K562 (cell line): ENCODE results near the gene TEX35. TPM values are rescaled to one million over a fixed set of nuclear protein-coding genes. Genes with fewer than 3 reads are reported as not detected.
"Not testable (repeated sequence)": the region's sequence is repeated elsewhere in the genome, so short reads cannot be mapped to it uniquely, and the experiment has no call there.

Experiments used
- ATAC-seq: fragments of 200-7000 bp; cut with Tn5 transposase; 3 replicates; pipeline ENCODE4 v1.9.1; 2020; ENCODE audit warnings: moderate library complexity
- BruUV-seq: library from RNA; stranded (reverse); fragments of 400-500 nt; replicated peaks from 2 replicates; lab custom pipeline; 2021; lab: Mats Ljungman, UMichigan
- CTCF ChIA-PET: fragments of 300-600 bp; formaldehyde crosslinking; extraction: SDS; loops from one replicate; lab custom pipeline; 2021; ENCODE audit warnings: low intra/inter-chr PET ratio; lab: Yijun Ruan, JAX
- POLR2A ChIA-PET: fragments of 300-600, 350-650 bp; sonication (Branson Sonifier 250); formaldehyde crosslinking; extraction: SDS; loops from one replicate; lab custom pipeline; 2021; ENCODE audit warnings: antibody characterized with exemption, inconsistent platforms; lab: Yijun Ruan, JAX
- DNase-seq, 4 experiments: peaks; one replicate each; pipeline versions ENCODE4 v3.0.0 to v3.0.0-alpha.2; 2011 to 2018; ENCODE audit warnings: low spot score in 3 of 4, mixed read lengths in 3 of 4; ENCODE audit errors: extremely low read depth in 1 of 4
- FAIRE-seq: peaks from 2 replicates; lab custom pipeline; 2011; peaks lifted over from hg19 to GRCh38; lab: Jason Lieb, UNC
- H2AFZ ChIP-seq: 2 replicates; pipeline ENCODE4 v1.6.0; 2011; ENCODE audit warnings: low read depth, low read length, control low read depth, inconsistent platforms
- H3K27ac ChIP-seq: fragments of 200-600 bp; 3 replicates; pipeline ENCODE4 v1.8.0; 2011; ENCODE audit warnings: low read depth, mild to moderate bottlenecking, control low read depth, inconsistent platforms, low read length, moderate library complexity, mixed read lengths; ENCODE audit errors: extremely low read depth
- H3K27me3 ChIP-seq, 2 experiments: fragments of 300-600 bp in 1 of 2; 2 replicates in 1 of 2; 3 replicates in 1 of 2; pipeline versions ENCODE4 v1.6.0 to v1.8.0; 2011; ENCODE audit warnings: inconsistent platforms in 2 of 2, low read length in 2 of 2, mild to moderate bottlenecking in 1 of 2, mixed read lengths in 1 of 2, moderate library complexity in 1 of 2; ENCODE audit not compliant: control insufficient read depth in 2 of 2, insufficient read depth in 2 of 2
- H3K36me3 ChIP-seq: fragments of 300-600 bp; 3 replicates; pipeline ENCODE4 v1.8.0; 2011; ENCODE audit warnings: mild to moderate bottlenecking, low read length, inconsistent platforms; ENCODE audit not compliant: control insufficient read depth, insufficient read depth
- H3K4me1 ChIP-seq, 2 experiments: fragments of 200-600 bp in 1 of 2; replicated peaks in 1 of 2; 2 replicates in 1 of 2; 3 replicates in 1 of 2; pipeline versions ENCODE4 v1.5.1 to v1.8.0; 2011; ENCODE audit warnings: inconsistent platforms in 2 of 2, low read length in 2 of 2, mild to moderate bottlenecking in 1 of 2, mixed read lengths in 1 of 2, moderate library complexity in 1 of 2; ENCODE audit not compliant: control insufficient read depth in 2 of 2, insufficient read depth in 2 of 2
- H3K4me2 ChIP-seq: 2 replicates; pipeline ENCODE4 v1.6.1; 2011; ENCODE audit warnings: low read length, control low read depth, inconsistent platforms, mixed read lengths; ENCODE audit not compliant: insufficient read depth
- H3K4me3 ChIP-seq: fragments of 200-600 bp; sonication (generic), shearing (Covaris generic); 2 replicates; pipeline ENCODE4 v1.5.1; 2016; ENCODE audit warnings: control low read depth, inconsistent platforms
- H3K79me2 ChIP-seq: fragments of 200-600 bp; 3 replicates; pipeline ENCODE4 v1.8.0; 2011; ENCODE audit warnings: low read length, inconsistent platforms; ENCODE audit not compliant: control insufficient read depth, insufficient read depth
- H3K9ac ChIP-seq, 2 experiments: 2 replicates each; pipeline versions ENCODE4 v1.6.0 to v1.6.1; 2011; ENCODE audit warnings: low read depth in 2 of 2, low read length in 2 of 2, control low read depth in 1 of 2, inconsistent platforms in 1 of 2, mild to moderate bottlenecking in 1 of 2, mixed read lengths in 1 of 2; ENCODE audit not compliant: insufficient read depth in 1 of 2
- H3K9me1 ChIP-seq: one replicate; pipeline ENCODE4 v1.6.0; 2011; ENCODE audit warnings: inconsistent platforms, mild to moderate bottlenecking, low read length, moderate library complexity; ENCODE audit not compliant: control insufficient read depth, insufficient read depth
- H3K9me3 ChIP-seq: replicated peaks from 2 replicates; pipeline ENCODE4 v1.5.1; 2011; ENCODE audit warnings: low read depth, low read length, inconsistent platforms; ENCODE audit not compliant: control insufficient read depth, insufficient read depth
- H4K20me1 ChIP-seq: replicated peaks from 2 replicates; pipeline ENCODE4 v1.6.1; 2011; ENCODE audit warnings: low read length, inconsistent platforms, mixed read lengths; ENCODE audit not compliant: control insufficient read depth, insufficient read depth
- WGBS: fragments of 100-300 bp; shearing (Covaris generic); methylation state at CpG from one replicate; pipeline ENCODE4 v1.1.6; 2016; ENCODE audit warnings: low coverage, mixed read lengths; ENCODE audit not compliant: insufficient coverage; ENCODE audit errors: missing lambda C conversion rate; 5-methylcytosine and 5-hydroxymethylcytosine counted together
- in situ Hi-C: fragments of 300-500 bp; cut with MboI; formaldehyde crosslinking; loops from 4 replicates; pipeline ENCODE4 v1.15.0; 2018; ENCODE audit warnings: inconsistent platforms, mixed read lengths
- intact Hi-C: fragments of 100-400 bp; cut with micrococcal nuclease; formaldehyde crosslinking; loops from 2 replicates; pipeline ENCODE4 v1.14.2; 2022
- polyA plus RNA-seq, 8 experiments: library from polyadenylated mRNA; depleted of rRNA in 4 of 8; stranded (reverse) in 5 of 8; unstranded in 3 of 8; fragments of >200 nt; fragmentation: Nextera tagmentation in 2 of 8; fragmentation: Illumina TruSeq in 1 of 8; extraction: Ambion mirVana in 2 of 8; extraction: Trizol in 1 of 8; gene quantifications; 2 replicates each; pipeline versions ENCODE4 v1.2.1 to v1.2.3, GENCODE V29; 2011 to 2014; ENCODE audit warnings: inconsistent platforms in 1 of 8, missing spikeins in 1 of 8
- total RNA-seq, 7 experiments: library from RNA; depleted of rRNA in 6 of 7; stranded (reverse); fragments of >200 nt in 6 of 7; fragmentation: Illumina TruSeq in 2 of 7; extraction: Trizol in 2 of 7; gene quantifications; 2 replicates each; pipeline versions ENCODE4 v1.2.1 to v1.2.3, GENCODE V29; 2011 to 2021; ENCODE audit warnings: low replicate concordance in 1 of 7
- TF ChIP-seq, protein P1 (sequence below): fragments of 450-650 bp; IDR thresholded peaks from 2 replicates; pipeline ENCODE4 v1.6.1; 2018; ENCODE audit warnings: mild to moderate bottlenecking, low read depth; ENCODE audit not compliant: partially characterized antibody
- TF ChIP-seq, protein P2 (sequence below), 3 experiments: fragments of 200-800 bp in 1 of 3; sonication (Bioruptor generic) in 1 of 3; sonication (generic) in 1 of 3; formaldehyde crosslinking in 1 of 3; IDR thresholded peaks; 2 replicates each; pipeline versions ENCODE4 v1.6.1 to v1.8.0; 2016 to 2022; ENCODE audit warnings: mild to moderate bottlenecking in 2 of 3, missing compliant biosample characterization in 2 of 3, missing genetic modification characterization in 2 of 3, missing genetic modification reagents in 1 of 3

The TEX35 gene
- total and polyA plus RNA-seq, 9 of the 15 experiments (the other 6 are each of a cell fraction or from before 2014, with no cell fraction given), result not detected

DNA sequence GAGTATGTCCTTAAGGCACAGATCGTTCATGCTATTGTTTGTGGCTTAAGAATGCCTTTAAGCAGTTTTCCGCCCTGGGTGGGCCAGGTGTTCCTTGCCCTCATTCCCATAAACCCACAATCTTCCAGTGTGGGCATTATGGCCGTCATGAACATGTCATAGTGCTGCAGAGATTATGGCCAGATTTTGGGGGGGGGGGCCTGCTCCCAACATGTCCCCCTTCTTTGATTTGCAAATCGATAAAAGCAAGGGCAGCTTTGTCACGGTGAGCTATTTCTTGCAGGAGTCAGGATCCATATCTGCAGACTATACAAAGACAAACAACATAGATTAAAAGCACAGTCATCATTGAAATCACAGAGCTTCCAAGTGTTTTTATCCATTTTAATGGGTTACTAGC is 41.4 kb downstream of the TEX35 start:
- H3K27me3 ChIP-seq, H3K4me3 ChIP-seq, H4K20me1 ChIP-seq, H3K27ac ChIP-seq, CTCF ChIA-PET, in situ Hi-C loops, H2AFZ ChIP-seq, ATAC-seq, H3K9me1 ChIP-seq, H3K4me1 ChIP-seq, H3K4me2 ChIP-seq, DNase-seq, H3K9me3 ChIP-seq, H3K79me2 ChIP-seq, intact Hi-C loops, H3K9ac ChIP-seq, H3K36me3 ChIP-seq, BruUV-seq, FAIRE-seq: not testable (repeated sequence)
- TF ChIP-seq, protein P1, sequence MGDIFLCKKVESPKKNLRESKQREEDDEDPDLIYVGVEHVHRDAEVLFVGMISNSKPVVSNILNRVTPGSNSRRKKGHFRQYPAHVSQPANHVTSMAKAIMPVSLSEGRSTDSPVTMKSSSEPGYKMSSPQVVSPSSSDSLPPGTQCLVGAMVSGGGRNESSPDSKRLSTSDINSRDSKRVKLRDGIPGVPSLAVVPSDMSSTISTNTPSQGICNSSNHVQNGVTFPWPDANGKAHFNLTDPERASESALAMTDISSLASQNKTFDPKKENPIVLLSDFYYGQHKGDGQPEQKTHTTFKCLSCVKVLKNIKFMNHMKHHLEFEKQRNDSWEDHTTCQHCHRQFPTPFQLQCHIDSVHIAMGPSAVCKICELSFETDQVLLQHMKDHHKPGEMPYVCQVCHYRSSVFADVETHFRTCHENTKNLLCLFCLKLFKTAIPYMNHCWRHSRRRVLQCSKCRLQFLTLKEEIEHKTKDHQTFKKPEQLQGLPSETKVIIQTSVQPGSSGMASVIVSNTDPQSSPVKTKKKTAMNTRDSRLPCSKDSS, result peak; percentile 18
- TF ChIP-seq, protein P2, sequence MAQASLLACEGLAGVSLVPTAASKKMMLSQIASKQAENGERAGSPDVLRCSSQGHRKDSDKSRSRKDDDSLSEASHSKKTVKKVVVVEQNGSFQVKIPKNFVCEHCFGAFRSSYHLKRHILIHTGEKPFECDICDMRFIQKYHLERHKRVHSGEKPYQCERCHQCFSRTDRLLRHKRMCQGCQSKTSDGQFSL (CRISPR knock-in tag; IDR thresholded peaks at IDR 0.05), result 0 out of 2 replicates have a peak, but pooled peaks have one; percentile 26
- TF ChIP-seq, protein P2 (tag; IDR thresholded peaks at IDR 0.05), result 0 out of 4 replicates have a peak, but pooled peaks of 1 of the 2 experiments have one; percentile 29
- POLR2A ChIA-PET, result interaction anchor here (0.6 to 0.7 kb wide), 2 partner anchors 22 to 298 kb away, joined by 3 read pairs; no protein-coding TSS in a partner anchor
- WGBS, result 3% methylated on average over 5 of the region's 5 CpGs

DNA sequence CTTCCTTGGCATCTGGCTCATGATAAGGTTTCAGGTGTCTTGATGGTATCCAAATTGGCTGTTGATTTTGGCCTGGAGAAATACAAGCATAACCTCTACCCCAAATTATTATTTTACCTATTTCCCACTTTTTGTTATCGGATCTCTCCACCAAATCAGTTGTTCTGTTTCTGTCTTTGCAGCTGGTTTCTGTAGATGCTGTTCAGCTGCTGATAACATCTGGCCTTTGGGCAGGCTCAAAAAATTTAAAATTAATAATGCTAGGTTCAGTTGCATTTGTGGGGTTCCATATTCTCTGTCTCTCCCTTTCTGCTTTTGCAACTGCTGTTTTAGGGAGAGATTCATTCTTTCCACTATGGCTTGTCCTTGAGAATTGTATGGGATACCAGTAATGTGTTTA is 42.7 kb downstream of the TEX35 start:
- H3K9me1 ChIP-seq, intact Hi-C loops, CTCF ChIA-PET, H3K4me3 ChIP-seq, DNase-seq, in situ Hi-C loops, H3K4me1 ChIP-seq, H3K79me2 ChIP-seq, H3K27ac ChIP-seq, H3K9ac ChIP-seq, H3K4me2 ChIP-seq, H2AFZ ChIP-seq, POLR2A ChIA-PET, FAIRE-seq, H3K36me3 ChIP-seq, BruUV-seq, H4K20me1 ChIP-seq, ATAC-seq, H3K27me3 ChIP-seq, H3K9me3 ChIP-seq: not testable (repeated sequence)
- 0% methylated on average over 1 of the region's 1 CpG for WGBS

DNA sequence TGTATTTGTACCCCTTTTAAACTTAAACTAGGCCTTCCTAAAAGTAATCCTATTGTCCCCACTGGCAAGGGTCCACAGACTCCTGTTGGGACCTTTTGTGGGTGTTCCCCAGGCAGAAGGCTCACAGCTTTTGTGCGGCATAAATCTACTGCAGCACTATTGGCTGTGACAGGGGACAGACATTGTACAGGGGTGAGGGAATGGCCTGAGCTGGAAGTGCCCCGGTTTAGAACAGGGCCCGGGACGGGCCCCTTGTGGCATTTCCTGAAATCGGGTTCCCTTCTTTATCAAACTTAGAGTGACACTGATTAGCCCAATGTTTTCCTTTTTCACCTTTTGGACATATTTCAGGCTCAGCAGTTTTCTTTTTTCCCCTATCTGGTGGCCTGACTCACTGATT is 45.9 kb downstream of the TEX35 start:
- H4K20me1 ChIP-seq, H3K9me1 ChIP-seq, in situ Hi-C loops, H3K36me3 ChIP-seq, H3K9me3 ChIP-seq, H3K4me2 ChIP-seq, intact Hi-C loops, H3K27ac ChIP-seq, CTCF ChIA-PET, ATAC-seq, DNase-seq, POLR2A ChIA-PET, H3K4me1 ChIP-seq, BruUV-seq, H3K79me2 ChIP-seq, H3K9ac ChIP-seq, H3K4me3 ChIP-seq, H2AFZ ChIP-seq, FAIRE-seq: not testable (repeated sequence)
- H3K27me3 ChIP-seq, result peaks cover 2 to 13% of the 10 kb centered on the region in 2 experiments; a peak in 2 of 5 replicates
- 0% methylated on average over 5 of the region's 5 CpGs for WGBS
